ENCODE results near the gene DPM2.

The DPM2 gene

GRCh38 chr9:127972236-127972871, 34.7 kb upstream of the DPM2 start:
- no peak for DNase-seq

- peak; percentile 58 for DNase-seq
Measured at GRCh38 chr9:127971357-127972235, 33.9 kb upstream of the DPM2 start.

DNA sequence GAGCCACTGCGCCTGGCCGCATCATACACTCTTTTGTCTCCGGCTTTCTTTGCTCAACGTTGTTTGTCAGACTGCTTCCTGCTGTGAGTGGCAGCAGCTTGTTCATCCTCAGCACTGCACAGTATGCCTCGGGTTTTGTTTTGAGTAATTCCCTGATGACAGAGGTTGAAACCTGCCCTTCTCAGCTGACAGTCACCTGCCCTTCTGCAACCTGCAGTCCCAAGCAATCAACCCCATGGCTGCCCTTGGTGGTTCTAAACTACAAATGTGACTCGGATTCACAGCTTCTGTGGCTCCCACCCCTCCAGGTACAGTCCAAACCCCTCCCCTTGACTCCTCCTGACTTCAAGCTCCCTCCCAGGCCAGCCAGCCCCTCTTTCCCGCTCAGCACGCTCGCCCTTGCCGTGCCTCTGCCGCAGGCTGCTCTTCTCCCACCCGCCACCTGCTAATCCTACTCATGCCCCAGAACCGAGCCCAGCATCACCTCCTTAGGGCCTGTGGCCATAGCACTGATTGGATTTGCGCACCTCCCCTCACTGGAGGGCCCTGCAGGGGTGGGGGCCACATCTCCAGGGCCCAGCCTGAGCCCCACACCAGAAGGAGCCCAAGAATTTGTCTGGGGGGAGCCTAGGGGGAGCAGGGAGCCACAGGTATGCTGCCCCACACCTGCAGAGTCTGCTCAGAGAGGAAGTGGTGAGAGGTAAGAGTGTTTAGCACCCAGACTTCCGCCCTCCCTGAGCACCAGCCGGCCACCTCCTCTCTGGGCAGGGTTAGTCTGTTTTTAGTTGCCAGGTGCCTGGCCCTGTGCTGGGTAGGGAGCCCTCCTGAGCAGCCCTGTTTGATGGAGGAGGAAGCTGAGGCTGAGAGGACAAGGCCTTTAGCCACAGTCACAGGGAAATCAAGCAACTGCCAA, 33.0 kb upstream of the DPM2 start:
- DNase-seq = no peak

DNA sequence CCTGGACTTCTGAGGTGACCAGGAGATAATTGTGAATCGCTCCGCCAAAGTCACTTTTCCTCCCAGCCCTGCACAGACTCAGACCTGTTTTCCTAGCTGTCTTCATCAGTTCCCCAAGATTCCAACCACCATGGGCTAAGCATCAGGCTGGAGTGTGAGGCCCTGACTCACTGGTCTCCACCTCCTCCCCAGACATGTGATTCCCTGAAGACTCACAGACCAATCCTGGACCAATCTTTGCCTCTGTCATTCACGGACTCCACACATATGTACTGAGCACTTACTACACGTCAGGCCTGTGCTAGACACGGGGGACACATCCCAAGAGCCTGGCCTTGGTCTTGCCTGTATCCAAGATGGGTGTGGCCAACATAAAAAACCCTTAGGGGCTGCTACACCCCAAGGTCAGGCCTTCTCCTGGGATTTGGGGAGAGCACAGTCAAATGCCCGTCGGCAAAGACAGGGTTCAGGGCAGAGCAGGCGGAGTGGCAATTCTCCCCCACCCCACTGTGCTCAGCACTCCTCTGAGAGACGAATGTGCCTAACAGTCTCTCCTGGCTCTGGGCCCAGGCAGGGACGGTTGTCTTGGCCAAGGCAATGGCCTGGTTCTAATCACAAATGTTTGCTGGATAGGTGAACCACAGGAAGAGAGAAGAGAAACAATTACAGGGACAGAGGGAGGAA, 31.2 kb upstream of the DPM2 start:
- no peak for DNase-seq

DNA sequence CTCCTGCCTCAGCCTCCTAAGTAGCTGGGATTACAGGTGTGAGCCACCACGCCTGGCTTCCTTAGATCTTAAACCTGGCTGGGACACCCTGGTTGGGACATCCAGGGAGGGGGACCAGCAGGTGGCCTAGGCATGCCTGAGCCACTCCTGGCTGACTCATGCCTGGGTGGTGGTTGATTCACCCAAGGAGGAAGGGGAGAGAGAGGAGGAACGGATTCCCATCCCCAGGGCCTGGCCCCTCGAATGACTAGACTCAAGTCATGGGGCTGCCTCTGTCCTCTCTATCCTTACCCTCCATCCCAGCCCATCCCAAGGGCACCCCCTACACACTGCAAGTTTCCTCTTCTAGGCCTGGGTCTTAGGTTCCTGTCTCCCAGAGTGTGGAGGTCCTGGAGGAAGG, 30.4 kb upstream of the DPM2 start:
- DNase-seq = no peak

DNA sequence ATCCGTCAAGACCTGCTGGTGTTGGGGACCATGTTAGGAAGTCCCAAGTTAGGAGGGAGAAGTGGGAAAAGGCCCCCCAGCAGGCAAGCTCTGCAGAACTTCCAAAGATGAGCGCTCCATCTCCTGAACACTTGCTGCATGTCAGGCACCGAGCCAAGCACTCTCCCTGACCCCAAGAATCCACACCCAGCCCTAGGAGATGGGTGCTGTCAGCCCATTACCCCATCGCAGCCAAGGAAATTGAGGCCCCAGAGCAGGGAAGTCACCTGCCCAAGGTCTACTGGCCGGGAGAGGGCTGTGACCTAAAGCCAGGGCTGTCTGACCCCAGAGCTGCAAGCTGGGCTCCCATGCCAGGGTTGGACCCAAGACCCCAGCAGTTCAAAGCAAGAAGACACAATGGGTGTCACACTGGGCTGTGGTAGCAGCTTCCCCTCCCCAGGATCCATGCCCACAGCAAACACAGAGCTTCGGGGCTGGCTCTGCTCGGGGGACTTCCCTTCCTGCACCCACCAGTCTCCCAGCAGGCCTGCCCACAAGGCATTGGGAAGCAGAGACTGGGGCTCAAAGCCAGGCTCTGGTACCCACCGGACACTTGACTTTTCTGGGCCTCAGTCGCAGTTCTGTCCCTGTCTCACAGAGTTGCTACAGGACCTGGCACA, 29.6 kb upstream of the DPM2 start:
- no peak for DNase-seq

GRCh38 chr9:127966416-127967150, 28.9 kb upstream of the DPM2 start:
- peak; percentile 56 for DNase-seq

- no peak for DNase-seq
Measured at GRCh38 chr9:127965953-127966352, 28.3 kb upstream of the DPM2 start.

DNA sequence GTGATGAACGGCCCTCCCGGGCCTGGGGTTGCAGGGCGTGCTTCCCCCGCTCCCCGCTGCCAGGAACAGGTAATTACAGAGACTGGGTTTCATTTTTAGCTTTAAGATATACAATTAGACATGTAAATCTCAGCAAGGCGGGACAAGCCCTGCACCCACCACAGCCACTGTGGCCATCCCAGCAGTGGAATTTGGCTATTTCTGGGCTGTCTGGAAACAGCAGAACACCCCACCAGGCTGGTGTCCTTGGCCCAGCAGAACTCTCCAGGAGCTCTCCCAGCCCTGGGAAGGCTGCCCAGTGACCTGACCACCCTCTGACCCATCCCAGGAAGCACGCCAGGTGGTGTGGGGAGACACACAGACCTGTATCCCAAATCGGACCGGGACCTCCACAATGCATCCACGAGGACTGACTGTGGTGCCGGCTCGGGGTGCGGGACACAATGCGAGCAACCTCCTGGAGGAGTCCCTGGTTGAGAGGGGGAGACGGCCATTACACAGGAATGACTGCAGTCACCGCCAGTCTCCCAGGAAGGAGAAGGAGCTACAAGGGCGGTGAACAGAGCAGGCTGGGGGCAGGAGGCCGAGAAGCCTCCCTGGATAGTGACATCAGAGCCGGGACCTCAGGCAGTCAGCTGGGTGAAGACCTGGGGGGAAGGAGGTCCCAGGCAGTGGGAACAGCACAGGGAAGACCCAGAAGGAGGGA, 25.9 kb upstream of the DPM2 start:
- no peak for DNase-seq

DNA sequence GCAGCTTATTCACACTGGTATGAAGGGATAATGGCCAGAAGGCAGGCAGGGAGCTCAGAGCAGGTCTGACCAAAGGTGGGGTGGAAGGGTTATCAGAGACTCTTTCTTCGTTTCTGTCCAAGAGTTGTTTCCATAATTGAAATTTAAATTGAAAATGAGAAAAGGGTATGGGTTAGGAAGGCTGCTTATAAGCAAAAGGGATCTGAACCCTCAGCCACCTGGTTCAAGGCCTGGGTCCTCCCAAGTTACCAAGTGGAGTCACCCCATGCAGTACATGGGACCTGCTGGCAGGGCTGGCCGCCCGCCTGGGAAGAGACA, 25.3 kb upstream of the DPM2 start:
- DNase-seq = no peak

GRCh38 chr9:127962278-127962677, 24.6 kb upstream of the DPM2 start:
- DNase-seq = no peak

- DNase-seq = no peak
Measured at GRCh38 chr9:127961613-127962155, 24.0 kb upstream of the DPM2 start.

GRCh38 chr9:127961155-127961490, 23.5 kb upstream of the DPM2 start:
- no peak for DNase-seq

GRCh38 chr9:127960410-127961154, 22.9 kb upstream of the DPM2 start:
- DNase-seq = no peak

DNA sequence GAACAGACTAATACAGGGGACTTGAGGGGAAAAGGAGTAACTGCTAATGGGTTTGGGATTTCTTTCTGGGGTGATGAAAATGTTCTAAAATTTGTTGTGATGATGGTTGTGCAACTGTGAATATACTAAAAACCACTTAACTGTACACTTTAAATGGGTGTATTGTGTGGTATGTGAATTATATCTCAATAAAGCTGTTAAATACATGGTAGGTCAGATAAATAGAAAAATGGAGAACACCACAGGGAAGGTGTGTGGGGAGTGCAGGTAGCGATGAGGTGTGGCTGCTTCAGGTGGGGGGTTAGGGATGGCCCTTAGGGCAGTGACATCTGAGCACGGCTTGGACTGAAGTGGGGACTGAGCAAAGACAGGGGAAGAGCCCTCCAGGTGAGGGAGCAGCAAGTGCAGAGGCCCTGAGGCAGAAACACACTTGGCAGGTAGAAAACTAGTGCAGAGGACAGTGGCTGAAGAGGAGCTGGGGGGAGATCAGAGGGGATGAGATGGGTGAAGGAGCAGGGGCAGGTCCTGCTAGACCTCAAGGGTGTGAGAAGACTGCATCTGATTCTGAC, 22.3 kb upstream of the DPM2 start:
- DNase-seq = no peak

GRCh38 chr9:127959398-127959797, 21.7 kb upstream of the DPM2 start:
- no peak for DNase-seq

DNA sequence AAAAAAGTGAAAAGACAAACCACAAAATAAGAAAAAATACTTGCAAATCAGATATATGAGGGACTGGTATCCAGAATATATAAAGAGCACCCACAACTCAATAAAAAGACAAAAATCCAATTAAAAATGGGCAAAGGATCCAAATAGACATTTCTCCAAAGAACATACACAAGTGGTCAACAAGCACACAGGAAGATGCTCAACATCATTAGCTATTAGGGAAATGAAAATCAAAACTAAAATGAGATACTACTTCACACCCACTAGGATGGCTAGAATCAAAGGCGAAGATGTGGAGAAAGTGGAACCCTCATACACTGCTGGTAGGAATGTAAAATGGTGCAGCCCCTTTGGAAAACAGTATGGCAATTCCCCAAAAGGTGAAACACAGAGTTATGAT, 21.1 kb upstream of the DPM2 start:
- DNase-seq = no peak

DNA sequence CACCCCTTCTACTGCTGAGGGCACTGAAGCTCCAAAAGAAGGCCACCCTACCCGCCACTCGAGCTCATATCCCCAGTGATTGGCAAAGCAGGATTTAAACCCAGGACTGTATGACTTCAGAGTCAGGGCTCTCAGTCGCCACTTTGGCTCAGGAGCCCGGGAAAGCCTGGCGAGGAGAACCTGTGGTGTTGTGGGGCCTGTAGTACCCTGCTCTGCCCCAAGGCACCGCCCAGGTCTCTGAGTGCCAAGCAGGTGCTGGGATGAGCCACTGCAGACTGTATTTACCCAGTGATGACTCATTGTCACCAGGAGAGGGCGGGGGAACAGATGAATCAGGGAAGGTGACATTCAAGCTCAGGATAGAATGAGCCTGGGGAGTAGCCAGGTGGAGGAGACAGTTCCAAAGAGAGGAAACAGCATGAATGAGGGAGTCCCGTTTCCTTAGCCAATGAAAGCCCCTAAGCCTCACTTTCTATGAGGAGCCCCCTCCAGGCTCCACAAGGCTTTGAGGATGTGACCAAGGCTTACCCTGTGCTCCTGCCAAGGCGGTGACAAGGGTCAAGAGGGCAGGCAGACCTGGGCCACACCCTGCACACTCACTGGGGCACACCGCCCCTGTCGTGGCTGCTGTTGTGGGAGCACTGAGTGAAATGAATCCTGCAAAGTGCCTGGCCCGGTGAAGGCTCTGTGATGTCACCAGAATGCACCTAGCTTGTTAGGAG, 17.8 kb upstream of the DPM2 start:
- peak; percentile 70 for DNase-seq

DNA sequence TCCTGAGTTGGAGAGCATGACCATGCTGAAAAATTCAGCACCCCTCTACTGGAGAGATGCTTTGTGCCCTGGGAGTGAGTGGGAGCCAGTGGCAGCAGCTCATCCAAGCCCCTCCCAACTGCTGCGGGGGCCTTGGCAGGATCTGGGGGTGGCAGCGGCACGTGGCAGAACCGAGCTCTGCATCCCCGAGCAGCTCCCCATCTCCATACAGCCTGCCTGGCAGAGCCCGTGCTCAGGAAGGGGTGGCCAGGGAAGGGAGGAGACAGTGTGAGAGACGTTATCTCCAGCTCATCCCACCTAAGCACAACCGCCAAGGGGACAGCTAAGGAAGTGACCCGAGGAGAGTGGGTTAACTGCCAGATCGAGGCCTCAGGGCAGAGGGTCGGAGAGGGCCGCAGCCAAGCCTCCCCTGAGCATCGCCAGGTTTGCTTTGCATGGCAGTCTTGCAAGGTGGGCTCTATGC, 17.2 kb upstream of the DPM2 start:
- no peak for DNase-seq
